CD14-positive monocyte (primary cell): ENCODE data around the gene DPYSL3. TPM values are rescaled to one million over a fixed set of nuclear protein-coding genes. Genes with fewer than 3 reads are reported as not detected.

ENCODE experiments used
- DNase-seq, 3 donors: peaks; one replicate each; pipeline ENCODE4 v3.0.0-alpha.2; 2011 to 2022
- H2AFZ ChIP-seq: 2 replicates; pipeline ENCODE4 v1.6.0; 2012; ENCODE audit warnings: mild to moderate bottlenecking, low read depth, low read length, inconsistent platforms; ENCODE audit not compliant: insufficient read depth, poor library complexity, severe bottlenecking
- H3K27ac ChIP-seq, 2 donors: 1 replicate in 1 of 2; 2 replicates in 1 of 2; pipeline ENCODE4 v1.5.1; 2012 to 2013; ENCODE audit warnings: low read length in 2 of 2, control low read depth in 1 of 2, inconsistent platforms in 1 of 2, low read depth in 1 of 2, mild to moderate bottlenecking in 1 of 2
- H3K27me3 ChIP-seq, 2 donors: one replicate each; pipeline versions ENCODE4 v1.6.0 to v1.6.1; 2011 to 2013; ENCODE audit warnings: low read length in 2 of 2; ENCODE audit not compliant: control insufficient read depth in 2 of 2, insufficient read depth in 2 of 2
- H3K36me3 ChIP-seq, 2 donors: replicated peaks in 1 of 2; 1 replicate in 1 of 2; 2 replicates in 1 of 2; pipeline versions ENCODE4 v1.5.1 to v1.6.1; 2012 to 2013; ENCODE audit warnings: low read length in 2 of 2, control low read depth in 1 of 2, inconsistent platforms in 1 of 2, mild to moderate bottlenecking in 1 of 2; ENCODE audit not compliant: insufficient read depth in 2 of 2, control insufficient read depth in 1 of 2
- H3K4me1 ChIP-seq, 2 donors: 1 replicate in 1 of 2; 2 replicates in 1 of 2; pipeline versions ENCODE4 v1.5.1 to v1.6.1; 2012 to 2013; ENCODE audit warnings: low read length in 2 of 2, control low read depth in 1 of 2, inconsistent platforms in 1 of 2, mild to moderate bottlenecking in 1 of 2, moderate library complexity in 1 of 2; ENCODE audit not compliant: insufficient read depth in 2 of 2, control insufficient read depth in 1 of 2
- H3K4me2 ChIP-seq: replicated peaks from 2 replicates; pipeline ENCODE3; 2012; ENCODE audit warnings: low read length, moderate library complexity, mild to moderate bottlenecking; ENCODE audit not compliant: poor library complexity, severe bottlenecking; ENCODE audit errors: extremely low read depth
- H3K4me3 ChIP-seq, 3 experiments: fragments of 200-600 bp in 1 of 3; sonication (generic) in 1 of 3; replicated peaks in 1 of 3; 1 replicate in 2 of 3; 2 replicates in 1 of 3; pipeline ENCODE4 v1.5.1; 2011 to 2013; ENCODE audit warnings: low read length in 3 of 3, mild to moderate bottlenecking in 3 of 3, control low read depth in 2 of 3, low read depth in 2 of 3, inconsistent platforms in 1 of 3, moderate library complexity in 1 of 3
- H3K79me2 ChIP-seq: 2 replicates; pipeline ENCODE4 v1.6.0; 2012; ENCODE audit warnings: mild to moderate bottlenecking, control low read depth, inconsistent platforms, low read length, moderate library complexity; ENCODE audit not compliant: insufficient read depth
- H3K9ac ChIP-seq: 2 replicates; pipeline ENCODE4 v1.6.0; 2017; ENCODE audit warnings: low read length, mild to moderate bottlenecking; ENCODE audit not compliant: insufficient read depth, poor library complexity, severe bottlenecking
- H3K9me3 ChIP-seq, 2 donors: replicated peaks in 1 of 2; 1 replicate in 1 of 2; 2 replicates in 1 of 2; pipeline versions ENCODE4 v1.5.1 to v1.6.1; 2012 to 2013; ENCODE audit warnings: low read length in 2 of 2, control low read depth in 1 of 2; ENCODE audit not compliant: control insufficient read depth in 1 of 2, insufficient read depth in 1 of 2
- H4K20me1 ChIP-seq: 2 replicates; pipeline ENCODE4 v1.6.0; 2012; ENCODE audit warnings: mild to moderate bottlenecking, low read length, control low read depth, moderate library complexity; ENCODE audit not compliant: insufficient read depth
- H3K27ac Mint-ChIP-seq, 7 donors: one replicate each; pipeline ENCODE4 v1.8.0; 2020; ENCODE audit warnings: mild to moderate bottlenecking in 7 of 7, mixed read lengths in 7 of 7, moderate library complexity in 6 of 7, inconsistent platforms in 2 of 7
- H3K27me3 Mint-ChIP-seq, 3 donors: one replicate each; pipeline ENCODE4 v1.8.0; 2021 to 2022; ENCODE audit warnings: low read depth in 3 of 3, mild to moderate bottlenecking in 3 of 3, mixed read lengths in 3 of 3, moderate library complexity in 3 of 3, inconsistent platforms in 1 of 3
- H3K36me3 Mint-ChIP-seq, 2 donors: one replicate each; pipeline ENCODE4 v1.8.0; 2020; ENCODE audit warnings: mixed read lengths in 2 of 2, inconsistent platforms in 1 of 2, mild to moderate bottlenecking in 1 of 2
- H3K4me1 Mint-ChIP-seq: one replicate; pipeline ENCODE4 v1.8.0; 2020; ENCODE audit warnings: mild to moderate bottlenecking, mixed read lengths
- H3K4me3 Mint-ChIP-seq, 2 donors: one replicate each; pipeline ENCODE4 v1.8.0; 2020; ENCODE audit warnings: mild to moderate bottlenecking in 2 of 2, mixed read lengths in 2 of 2, moderate library complexity in 1 of 2
- H3K9me3 Mint-ChIP-seq, 7 donors: one replicate each; pipeline ENCODE4 v1.8.0; 2020 to 2022; ENCODE audit warnings: mixed read lengths in 7 of 7, mild to moderate bottlenecking in 6 of 7, moderate library complexity in 6 of 7, inconsistent platforms in 2 of 7
- WGBS: methylation state at CpG from one replicate; pipeline ENCODE4 v1.1.5; 2013; ENCODE audit warnings: missing lambda C conversion rate; ENCODE audit not compliant: insufficient coverage; 5-methylcytosine and 5-hydroxymethylcytosine counted together
- intact Hi-C, 2 donors: fragments of 100-400 bp; cut with micrococcal nuclease; formaldehyde crosslinking; loops; one replicate each; pipeline versions ENCODE4 v1.15.0 to v1.15.1; 2023
- polyA plus RNA-seq, 3 donors: library from polyadenylated mRNA; depleted of rRNA in 1 of 3; unstranded in 2 of 3; stranded (reverse) in 1 of 3; fragments of 300-500 nt in 2 of 3; fragments of >200 nt in 1 of 3; fragmentation: Illumina TruSeq in 2 of 3; gene quantifications; 1 replicate in 2 of 3; 2 replicates in 1 of 3; pipeline ENCODE4 v1.2.3, GENCODE V29; 2012 to 2021
- small RNA-seq: library from RNA; depleted of rRNA; stranded (forward); fragments of <200 nt; gene quantifications from one replicate; pipeline ENCODE3, GENCODE V24; 2012; ENCODE audit warnings: low read depth; ENCODE audit not compliant: insufficient read length
- TF ChIP-seq, protein P1 (sequence below): fragments of 200-600 bp; IDR thresholded peaks from one replicate; pipeline ENCODE4 v1.8.0; 2022; ENCODE audit warnings: antibody characterized with exemption, mild to moderate bottlenecking

Gene DPYSL3
- polyA plus RNA-seq, 3 donors: 0.05 TPM; not detected in 2

GRCh38 chr5:147340941-147341340, 168.9 kb downstream of the DPYSL3 start:
- intact Hi-C loops: no loop called here
- peaks cover 14% of the 10 kb centered on the region for H3K4me1 Mint-ChIP-seq
- Histone ChIP-seq H3K27me3 (no peaks in the 10 kb centered on the region), H3K4me3 (no peak overlapping the region), H2AFZ (no peak overlapping the region), H3K4me1 (no peaks in the 10 kb centered on the region), H3K4me2 (no peak overlapping the region), H3K27ac (no peak overlapping the region), H3K79me2 (no peaks in the 10 kb centered on the region), H3K36me3 (no peaks in the 10 kb centered on the region), H3K9me3 (peaks cover 0 to 4% of the 10 kb centered on the region in 2 donors), H4K20me1 (no peaks in the 10 kb centered on the region), H3K9ac (no peak overlapping the region)
- no peaks in the 10 kb centered on the region for H3K36me3 Mint-ChIP-seq
- no peak for DNase-seq
- H3K4me3 Mint-ChIP-seq: no peak overlapping the region
- peaks cover 0 to 3% (median 0%) of the 10 kb centered on the region in 3 donors for H3K27me3 Mint-ChIP-seq
- H3K9me3 Mint-ChIP-seq: peaks cover 0 to 6% (median 2%) of the 10 kb centered on the region in 7 donors
- 82% methylated on average over 1 of the region's 1 CpG for WGBS
- TF ChIP-seq, protein P1, sequence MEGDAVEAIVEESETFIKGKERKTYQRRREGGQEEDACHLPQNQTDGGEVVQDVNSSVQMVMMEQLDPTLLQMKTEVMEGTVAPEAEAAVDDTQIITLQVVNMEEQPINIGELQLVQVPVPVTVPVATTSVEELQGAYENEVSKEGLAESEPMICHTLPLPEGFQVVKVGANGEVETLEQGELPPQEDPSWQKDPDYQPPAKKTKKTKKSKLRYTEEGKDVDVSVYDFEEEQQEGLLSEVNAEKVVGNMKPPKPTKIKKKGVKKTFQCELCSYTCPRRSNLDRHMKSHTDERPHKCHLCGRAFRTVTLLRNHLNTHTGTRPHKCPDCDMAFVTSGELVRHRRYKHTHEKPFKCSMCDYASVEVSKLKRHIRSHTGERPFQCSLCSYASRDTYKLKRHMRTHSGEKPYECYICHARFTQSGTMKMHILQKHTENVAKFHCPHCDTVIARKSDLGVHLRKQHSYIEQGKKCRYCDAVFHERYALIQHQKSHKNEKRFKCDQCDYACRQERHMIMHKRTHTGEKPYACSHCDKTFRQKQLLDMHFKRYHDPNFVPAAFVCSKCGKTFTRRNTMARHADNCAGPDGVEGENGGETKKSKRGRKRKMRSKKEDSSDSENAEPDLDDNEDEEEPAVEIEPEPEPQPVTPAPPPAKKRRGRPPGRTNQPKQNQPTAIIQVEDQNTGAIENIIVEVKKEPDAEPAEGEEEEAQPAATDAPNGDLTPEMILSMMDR: no peak
- H3K27ac Mint-ChIP-seq: no peak overlapping the region

Small RNA genes lying within 50 kb of the gene (small RNA-seq; reads per million reads assigned to genes)
- not detected for gene AC011373.1
